Measurements from ENCODE around the gene FBP2. TPM values are rescaled to one million over a fixed set of nuclear protein-coding genes. Genes with fewer than 3 reads are reported as not detected.

FBP2 gene
- total RNA-seq, 1 donor from 2014 or later: not detected

- no peak for DNase-seq (ENCODE audit: low spot score)
- ATAC-seq: no peak
These were observed 82.3 kb downstream of the FBP2 start for GRCh38 chr9:94511134-94511954.

Other genes starting within 250 kb of the FBP2 start
- gene PCAT7, start 38.7 kb downstream of the FBP2 start, total RNA-seq: 2.2 TPM
- 476 TPM for gene FBP1, start 45.7 kb upstream of the FBP2 start, total RNA-seq
- 75.5 TPM for gene AOPEP, start 132.9 kb upstream of the FBP2 start, total RNA-seq

All from left lobe of liver (tissue), 2 donors.